Spinal cord (tissue), 10 donors: Measurements from ENCODE around the gene VARS1. TPM values are rescaled to one million over a fixed set of nuclear protein-coding genes. Genes with fewer than 3 reads are reported as not detected.
A peak's percentile ranks its signal among the peaks of the same experiment; 100 is the strongest.
"Not testable (repeated sequence)": the region's sequence is repeated elsewhere in the genome, so short reads cannot be mapped to it uniquely, and the experiment has no call there.

Source experiments
- DNase-seq, 6 donors: peaks; one replicate each; pipeline versions ENCODE4 v3.0.0 to v3.0.0-alpha.2; 2013 to 2015; ENCODE audit warnings: low spot score in 6 of 6, low read depth in 4 of 6
- H3K27ac ChIP-seq: one replicate; pipeline ENCODE4 v1.5.1; 2013; ENCODE audit warnings: low read depth, low read length, control low read depth
- H3K27me3 ChIP-seq: one replicate; pipeline ENCODE4 v1.6.1; 2013; ENCODE audit warnings: low read length; ENCODE audit not compliant: control insufficient read depth, insufficient read depth
- H3K36me3 ChIP-seq: one replicate; pipeline ENCODE4 v1.6.1; 2013; ENCODE audit warnings: low read length; ENCODE audit not compliant: control insufficient read depth, insufficient read depth
- H3K4me1 ChIP-seq: one replicate; pipeline ENCODE4 v1.6.1; 2013; ENCODE audit warnings: low read length; ENCODE audit not compliant: control insufficient read depth, insufficient read depth
- H3K4me3 ChIP-seq: one replicate; pipeline ENCODE4 v1.5.1; 2013; ENCODE audit warnings: low read depth, low read length, control low read depth
- H3K9me3 ChIP-seq: one replicate; pipeline ENCODE4 v1.6.1; 2013; ENCODE audit warnings: low read length; ENCODE audit not compliant: control insufficient read depth, insufficient read depth
- WGBS: methylation state at CpG from one replicate; pipeline ENCODE4 v1.1.5; 2013; ENCODE audit warnings: missing lambda C conversion rate; ENCODE audit not compliant: insufficient coverage; 5-methylcytosine and 5-hydroxymethylcytosine counted together
- polyA plus RNA-seq, 2 donors: library from polyadenylated mRNA; unstranded; fragments of 120-200 nt; gene quantifications; one replicate each; pipeline ENCODE4 v1.2.1, GENCODE V29; 2013; ENCODE audit not compliant: insufficient read length in 2 of 2
- total RNA-seq, 2 donors: library from RNA; depleted of rRNA in 1 of 2; stranded (reverse); fragments of 120-200 nt in 1 of 2; fragments of >200 nt in 1 of 2; gene quantifications; one replicate each; pipeline versions ENCODE4 v1.2.3 to v1.2.4, GENCODE V29; 2013 to 2014
- donor health status: healthy.

VARS1 gene
- total and polyA plus RNA-seq, 4 donors = 25.3 to 70.6 (median 50.8) TPM

- not testable (repeated sequence) for H3K4me3 ChIP-seq, H3K36me3 ChIP-seq, H3K9me3 ChIP-seq, DNase-seq, H3K27me3 ChIP-seq
- Histone ChIP-seq H3K4me1 (peaks cover 34% of the 10 kb centered on the region), H3K27ac (peak overlapping the region; percentile 99)
- WGBS = 100% methylated on average over 1 of the region's 9 CpGs
These were observed 28.1 kb upstream of the VARS1 start for GRCh38 chr6:31823592-31824196.

- Histone ChIP-seq H3K27me3 (no peaks in the 10 kb centered on the region), H3K4me3 (peak overlapping the region; percentile 75), H3K27ac (peak overlapping the region; percentile 99), H3K4me1 (peaks cover 47% of the 10 kb centered on the region), H3K9me3 (no peaks in the 10 kb centered on the region), H3K36me3 (no peaks in the 10 kb centered on the region)
- 10% methylated on average over 8 of the region's 25 CpGs for WGBS
- DNase-seq = peak in 2 of 6 donors; percentile 56 to 85
These were observed 26.7 kb upstream of the VARS1 start for GRCh38 chr6:31822036-31822821.

GRCh38 chr6:31821301-31822035, 25.9 kb upstream of the VARS1 start:
- peak overlapping the region; percentile 99 for H3K27ac ChIP-seq

GRCh38 chr6:31820399-31820798, 24.8 kb upstream of the VARS1 start:
- 96% methylated on average over 5 of the region's 10 CpGs for WGBS
- DNase-seq, H3K4me3 ChIP-seq, H3K27me3 ChIP-seq, H3K9me3 ChIP-seq, H3K27ac ChIP-seq, H3K36me3 ChIP-seq: not testable (repeated sequence)
- peaks cover 36% of the 10 kb centered on the region for H3K4me1 ChIP-seq

More at GRCh38 chr6:31821301-31822035, 25.9 kb upstream of the VARS1 start:
- H3K9me3 ChIP-seq = no peaks in the 10 kb centered on the region
- peaks cover 41% of the 10 kb centered on the region for H3K4me1 ChIP-seq
- no peaks in the 10 kb centered on the region for H3K27me3 ChIP-seq
- no peaks in the 10 kb centered on the region for H3K36me3 ChIP-seq
- DNase-seq = peak in 2 of 6 donors; percentile 70 to 82
- 7% methylated on average over 18 of the region's 39 CpGs for WGBS
- H3K4me3 ChIP-seq = peak overlapping the region; percentile 75

- Histone ChIP-seq H3K27ac (no peak overlapping the region), H3K4me3 (no peak overlapping the region), H3K36me3 (no peaks in the 10 kb centered on the region), H3K4me1 (peaks cover 36% of the 10 kb centered on the region), H3K27me3 (no peaks in the 10 kb centered on the region), H3K9me3 (no peaks in the 10 kb centered on the region)
- no peak for DNase-seq
These were observed 24.3 kb upstream of the VARS1 start for GRCh38 chr6:31819871-31820299.

GRCh38 chr6:31817929-31818511, 22.5 kb upstream of the VARS1 start:
- not testable (repeated sequence) for H3K36me3 ChIP-seq, H3K9me3 ChIP-seq, H3K27me3 ChIP-seq, DNase-seq, H3K27ac ChIP-seq
- peaks cover 40% of the 10 kb centered on the region for H3K4me1 ChIP-seq
- WGBS = 85% methylated on average over 5 of the region's 8 CpGs
- H3K4me3 ChIP-seq = peak overlapping the region; percentile 43

- Histone ChIP-seq H3K4me3 (peak overlapping the region; percentile 43), H3K27ac (peak overlapping the region; percentile 27), H3K4me1 (peaks cover 35% of the 10 kb centered on the region)
- not testable (repeated sequence) for DNase-seq, H3K36me3 ChIP-seq, H3K9me3 ChIP-seq, H3K27me3 ChIP-seq
- 82% methylated on average over 7 of the region's 37 CpGs for WGBS
These were observed 21.8 kb upstream of the VARS1 start for GRCh38 chr6:31817133-31817928.

GRCh38 chr6:31815025-31815838, 19.7 kb upstream of the VARS1 start, which contains the start of the genes HSPA1A and HSPA1L:
Gene HSPA1A, plus strand, starts transcription at chr6:31815543. Its CDS starts 214 bp downstream, at chr6:31815757.
Gene HSPA1L, minus strand, starts transcription at chr6:31815283. Its CDS starts 3,311 bp downstream, at chr6:31811972.
- Histone ChIP-seq H3K27me3 (no peaks in the 10 kb centered on the region), H3K27ac (peak within 1 kb of the TSS; percentile 100), H3K36me3 (peaks cover 8% of the 10 kb centered on the region), H3K4me1 (peaks cover 23% of the 10 kb centered on the region), H3K9me3 (no peaks in the 10 kb centered on the region), H3K4me3 (peak within 1 kb of the TSS; percentile 77)
- DNase-seq = peak; percentile 93 to 99 (median 98)
- WGBS = 0% methylated on average over 45 of the region's 56 CpGs
